ENCODE measurements around the gene TWF2. TPM values are rescaled to one million over a fixed set of nuclear protein-coding genes. Genes with fewer than 3 reads are reported as not detected.

The TWF2 gene
- total RNA-seq, 1 donor from 2014 or later, result 98.6 TPM

DNA sequence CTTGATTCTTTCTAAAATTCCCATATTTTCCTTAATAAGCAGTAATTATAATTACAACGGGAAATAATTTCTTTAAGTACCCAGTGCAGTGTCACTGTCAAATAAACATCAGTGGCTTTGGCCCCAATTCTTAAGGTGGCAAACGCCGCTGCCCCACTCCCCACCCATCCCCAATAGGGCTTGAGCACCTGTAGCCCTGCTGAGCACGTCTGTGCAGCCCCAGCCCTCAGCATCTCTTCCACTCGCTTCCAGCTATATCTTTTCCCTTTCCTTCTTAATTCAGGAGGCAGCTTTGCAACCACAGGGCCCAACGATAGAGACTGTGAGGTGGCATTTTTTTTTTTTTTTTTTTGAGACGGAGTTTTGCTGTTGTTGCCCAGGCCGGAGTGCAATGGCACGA is 15.7 kb upstream of the TWF2 start:
- intact Hi-C loops (cut with micrococcal nuclease), result no loop called here

DNA sequence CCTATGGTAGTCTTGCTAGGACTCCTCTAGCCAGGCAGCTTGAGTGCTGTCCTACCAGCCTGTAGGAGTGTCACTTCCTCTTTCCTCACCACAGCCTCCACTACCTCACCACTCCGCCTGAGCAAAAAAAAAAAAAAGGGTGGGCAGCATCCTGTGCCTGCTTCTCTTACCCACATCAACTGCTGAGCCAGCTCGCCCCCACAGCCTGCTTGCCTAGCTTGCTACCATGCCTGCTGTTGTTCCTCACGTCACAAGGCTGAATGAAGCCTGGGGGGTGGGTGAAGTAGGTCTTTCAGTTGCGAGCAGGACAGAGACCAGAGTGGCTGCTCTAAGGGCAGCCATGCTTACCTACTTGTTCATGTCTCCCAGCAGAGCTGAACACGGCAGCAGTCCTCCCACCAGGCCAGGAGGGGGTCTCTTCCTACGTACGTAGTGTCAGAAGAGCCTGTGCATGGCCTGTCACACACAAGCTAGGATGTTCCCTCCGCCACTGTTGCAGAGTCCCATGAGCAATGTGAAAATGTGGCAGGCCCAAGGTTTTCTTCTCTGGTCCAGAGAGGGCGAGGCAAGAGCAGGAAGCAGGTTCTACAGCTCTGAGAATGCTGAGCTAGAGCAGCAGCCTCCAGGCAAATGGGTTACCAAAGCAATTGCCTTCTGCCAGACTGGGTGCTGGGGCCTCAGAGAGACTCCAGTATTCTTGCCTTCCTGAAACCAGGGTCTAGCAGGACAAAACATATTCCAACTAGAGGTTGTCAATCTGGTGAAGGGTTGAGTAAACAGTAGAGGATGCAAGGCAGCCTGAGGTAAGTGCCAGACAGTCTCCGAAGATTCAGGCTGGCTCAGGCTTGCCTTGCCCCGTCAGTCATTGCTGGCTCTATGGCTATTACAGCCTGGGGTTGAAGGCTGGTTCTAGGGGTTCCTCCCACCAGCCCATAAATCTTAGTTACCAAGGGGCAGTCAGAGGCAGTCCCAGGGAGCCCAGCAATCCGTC is 14.7 kb upstream of the TWF2 start:
- H3K27me3 Mint-ChIP-seq (ENCODE audit: insufficient read depth), result no peaks in the 10 kb centered on the region
- DNase-seq (ENCODE audit: low spot score), result peak; percentile 82
- intact Hi-C loops (cut with micrococcal nuclease), result loop anchor here (1.0 kb wide), 5 partner anchors 9 to 34 kb away; partner anchors contain the start of genes GLYCTK and TWF2
- peaks cover 81% of the 10 kb centered on the region for H3K4me1 Mint-ChIP-seq (ENCODE audit: low read depth)
- H3K4me3 Mint-ChIP-seq, result peak overlapping the region; percentile 86
- peaks cover 63% of the 10 kb centered on the region for H3K36me3 Mint-ChIP-seq (ENCODE audit: low read depth)
- peak overlapping the region; percentile 99 for H3K27ac Mint-ChIP-seq
- H3K9me3 Mint-ChIP-seq, result no peaks in the 10 kb centered on the region

More for the DNA sequence above, 15.7 kb upstream of the TWF2 start:
- Mint-ChIP-seq H3K4me1 (ENCODE audit: low read depth) (peaks cover 83% of the 10 kb centered on the region), H3K27me3 (ENCODE audit: insufficient read depth) (no peaks in the 10 kb centered on the region), H3K36me3 (ENCODE audit: low read depth) (peaks cover 67% of the 10 kb centered on the region), H3K9me3 (no peaks in the 10 kb centered on the region), H3K27ac (peak overlapping the region; percentile 99), H3K4me3 (peak overlapping the region; percentile 86)
- no peak for DNase-seq (ENCODE audit: low spot score)

DNA sequence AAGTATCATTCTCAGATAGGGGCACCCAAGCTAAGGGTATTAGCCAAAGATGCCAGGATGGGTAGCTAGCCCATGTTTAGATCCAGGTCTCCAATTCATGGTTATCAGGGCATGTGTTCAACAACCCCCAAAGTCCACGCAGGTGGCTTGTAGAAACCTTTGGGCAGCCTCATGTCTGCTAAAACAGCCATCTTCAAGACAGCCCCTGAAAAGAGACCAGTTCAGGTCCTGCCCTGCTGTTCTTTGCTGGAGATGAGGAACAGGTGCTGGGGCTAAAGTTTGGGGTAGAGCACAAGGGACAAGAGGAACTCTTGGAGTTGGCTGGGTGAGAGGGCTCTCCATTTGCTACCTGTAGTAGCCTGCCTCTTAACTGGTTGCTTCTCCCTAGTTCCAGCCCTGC is 11.2 kb upstream of the TWF2 start:
- peak overlapping the region; percentile 16 for H3K4me3 Mint-ChIP-seq

DNA sequence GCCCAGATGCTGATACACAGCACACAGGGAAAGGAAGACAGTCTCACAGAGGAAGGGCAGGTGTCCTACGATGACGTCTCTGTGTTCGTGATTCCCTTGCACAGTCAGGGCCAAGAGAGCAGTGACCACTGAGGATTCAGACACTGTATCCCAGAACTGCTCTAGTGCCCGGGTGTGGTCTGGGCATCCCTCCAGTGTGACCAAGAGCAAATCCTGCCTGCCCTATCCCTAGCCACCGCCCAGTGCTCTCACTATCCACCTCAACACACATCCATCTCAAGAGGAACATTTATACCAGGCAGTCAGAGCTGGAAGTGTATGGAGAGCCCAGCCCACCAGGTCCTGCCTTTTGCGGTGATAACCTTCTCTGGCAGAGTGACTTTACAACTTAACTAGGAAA is 10.7 kb upstream of the TWF2 start:
- H3K4me3 Mint-ChIP-seq, result peak overlapping the region; percentile 16
- intact Hi-C loops (cut with micrococcal nuclease), result no loop called here
- peaks cover 74% of the 10 kb centered on the region for H3K4me1 Mint-ChIP-seq (ENCODE audit: low read depth)
- DNase-seq (ENCODE audit: low spot score), result no peak
- H3K27me3 Mint-ChIP-seq (ENCODE audit: insufficient read depth), result no peaks in the 10 kb centered on the region
- peak overlapping the region; percentile 64 for H3K27ac Mint-ChIP-seq
- peaks cover 54% of the 10 kb centered on the region for H3K36me3 Mint-ChIP-seq (ENCODE audit: low read depth)
- H3K9me3 Mint-ChIP-seq, result no peaks in the 10 kb centered on the region

More for the DNA sequence above, 11.2 kb upstream of the TWF2 start:
- peak overlapping the region; percentile 71 for H3K27ac Mint-ChIP-seq
- H3K4me1 Mint-ChIP-seq (ENCODE audit: low read depth), result peaks cover 74% of the 10 kb centered on the region
- no peak for DNase-seq (ENCODE audit: low spot score)
- H3K27me3 Mint-ChIP-seq (ENCODE audit: insufficient read depth), result no peaks in the 10 kb centered on the region
- intact Hi-C loops (cut with micrococcal nuclease), result no loop called here
- H3K36me3 Mint-ChIP-seq (ENCODE audit: low read depth), result peaks cover 57% of the 10 kb centered on the region
- H3K9me3 Mint-ChIP-seq, result no peaks in the 10 kb centered on the region

DNA sequence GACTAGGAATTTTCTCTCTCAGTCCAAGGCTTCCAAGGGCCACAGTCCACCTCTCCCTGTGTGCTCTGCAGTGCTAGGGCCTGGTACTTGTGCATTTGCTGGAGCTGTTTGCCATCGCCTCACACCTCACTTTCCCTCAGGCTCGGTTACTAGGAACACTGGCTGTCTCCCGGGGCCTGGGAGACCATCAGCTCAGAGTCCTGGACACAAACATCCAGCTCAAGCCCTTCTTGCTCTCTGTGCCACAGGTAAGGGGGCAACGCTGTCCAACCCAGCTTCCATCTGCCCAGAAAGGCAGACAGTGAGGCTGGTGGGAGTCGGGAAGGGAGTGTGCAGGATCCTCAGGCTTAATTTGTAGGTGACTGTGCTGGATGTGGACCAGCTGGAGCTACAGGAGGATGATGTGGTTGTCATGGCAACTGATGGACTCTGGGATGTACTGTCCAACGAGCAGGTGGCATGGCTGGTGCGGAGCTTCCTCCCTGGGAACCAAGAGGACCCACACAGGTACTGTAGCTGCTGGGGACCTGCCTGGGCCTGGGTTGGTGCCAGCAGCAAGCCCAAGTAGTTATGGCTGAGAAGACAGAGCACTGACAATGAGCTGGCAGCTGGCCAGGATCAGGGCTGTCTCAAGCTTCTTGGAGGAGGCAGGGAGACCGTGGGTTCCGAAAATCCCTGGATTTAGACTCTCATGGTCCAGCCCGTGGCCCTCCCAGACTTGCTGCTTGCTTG is 10.0 kb upstream of the TWF2 start:
- H3K27me3 Mint-ChIP-seq (ENCODE audit: insufficient read depth), result no peaks in the 10 kb centered on the region
- peaks cover 50% of the 10 kb centered on the region for H3K36me3 Mint-ChIP-seq (ENCODE audit: low read depth)
- H3K4me1 Mint-ChIP-seq (ENCODE audit: low read depth), result peaks cover 74% of the 10 kb centered on the region
- H3K9me3 Mint-ChIP-seq, result no peaks in the 10 kb centered on the region
- H3K27ac Mint-ChIP-seq, result peak overlapping the region; percentile 80
- H3K4me3 Mint-ChIP-seq, result peak overlapping the region; percentile 52
- DNase-seq (ENCODE audit: low spot score), result no peak
- intact Hi-C loops (cut with micrococcal nuclease), result no loop called here

DNA sequence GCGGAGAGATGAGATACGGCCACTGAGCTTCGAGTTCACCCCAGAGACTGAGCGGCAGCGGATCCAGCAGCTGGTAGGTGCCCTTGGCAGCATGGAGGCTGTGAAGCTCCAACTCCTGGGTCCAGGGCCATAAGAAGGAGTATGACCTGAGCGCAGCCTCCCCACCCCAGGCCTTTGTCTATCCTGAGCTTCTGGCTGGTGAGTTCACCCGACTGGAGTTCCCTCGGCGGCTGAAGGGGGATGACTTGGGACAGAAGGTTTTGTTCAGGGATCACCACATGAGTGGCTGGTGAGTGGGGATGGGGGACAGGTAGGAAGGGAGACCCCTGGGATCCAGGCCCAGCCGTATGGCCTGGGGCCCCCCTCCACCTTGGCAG is 9.2 kb upstream of the TWF2 start:
- H3K9me3 Mint-ChIP-seq, result peaks cover 3% of the 10 kb centered on the region
- peaks cover 74% of the 10 kb centered on the region for H3K4me1 Mint-ChIP-seq (ENCODE audit: low read depth)
- peak overlapping the region; percentile 80 for H3K27ac Mint-ChIP-seq
- peaks cover 49% of the 10 kb centered on the region for H3K36me3 Mint-ChIP-seq (ENCODE audit: low read depth)
- no peak for DNase-seq (ENCODE audit: low spot score)
- H3K4me3 Mint-ChIP-seq, result peak overlapping the region; percentile 75
- H3K27me3 Mint-ChIP-seq (ENCODE audit: insufficient read depth), result no peaks in the 10 kb centered on the region
- intact Hi-C loops (cut with micrococcal nuclease), result no loop called here

DNA sequence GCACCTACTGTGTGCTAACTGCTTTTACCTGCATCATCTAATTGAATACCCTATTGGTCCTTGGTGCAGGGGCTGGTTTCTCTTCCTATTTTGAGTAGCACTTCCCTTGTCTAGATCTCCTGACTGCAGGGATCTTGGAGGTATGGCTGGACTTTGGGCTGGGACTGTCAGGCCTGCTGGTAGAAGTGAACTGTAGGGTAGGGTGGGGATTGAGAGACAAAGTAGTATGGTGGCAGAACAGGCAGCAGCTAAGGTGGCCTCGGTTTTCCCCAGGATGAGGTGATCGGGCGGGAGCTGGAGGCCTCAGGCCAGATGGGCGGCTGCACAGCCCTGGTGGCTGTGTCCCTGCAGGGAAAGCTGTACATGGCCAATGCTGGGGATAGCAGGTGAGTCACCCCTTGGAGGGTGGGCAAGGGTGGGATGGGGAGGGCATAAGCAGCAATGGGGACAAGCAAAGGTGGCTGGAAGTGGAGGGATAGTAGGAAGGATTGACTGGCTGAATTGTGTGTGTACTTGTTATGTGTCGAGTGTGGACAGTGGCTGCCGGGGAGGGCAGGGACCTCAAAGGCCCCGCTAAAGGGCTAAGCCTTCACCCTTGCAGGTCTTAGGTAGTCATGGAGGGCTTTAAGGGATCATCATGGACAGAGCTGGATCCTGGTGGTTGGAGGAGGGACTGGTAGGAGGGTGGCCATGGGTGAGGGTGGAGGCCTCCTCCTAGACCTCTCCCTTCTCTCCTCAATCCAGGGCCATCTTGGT is 8.6 kb upstream of the TWF2 start:
- peaks cover 44% of the 10 kb centered on the region for H3K36me3 Mint-ChIP-seq (ENCODE audit: low read depth)
- intact Hi-C loops (cut with micrococcal nuclease), result no loop called here
- peaks cover 3% of the 10 kb centered on the region for H3K9me3 Mint-ChIP-seq
- H3K27me3 Mint-ChIP-seq (ENCODE audit: insufficient read depth), result no peaks in the 10 kb centered on the region
- peak overlapping the region; percentile 91 for H3K27ac Mint-ChIP-seq
- H3K4me1 Mint-ChIP-seq (ENCODE audit: low read depth), result peaks cover 71% of the 10 kb centered on the region
- DNase-seq (ENCODE audit: low spot score), result no peak
- H3K4me3 Mint-ChIP-seq, result peak overlapping the region; percentile 88

DNA sequence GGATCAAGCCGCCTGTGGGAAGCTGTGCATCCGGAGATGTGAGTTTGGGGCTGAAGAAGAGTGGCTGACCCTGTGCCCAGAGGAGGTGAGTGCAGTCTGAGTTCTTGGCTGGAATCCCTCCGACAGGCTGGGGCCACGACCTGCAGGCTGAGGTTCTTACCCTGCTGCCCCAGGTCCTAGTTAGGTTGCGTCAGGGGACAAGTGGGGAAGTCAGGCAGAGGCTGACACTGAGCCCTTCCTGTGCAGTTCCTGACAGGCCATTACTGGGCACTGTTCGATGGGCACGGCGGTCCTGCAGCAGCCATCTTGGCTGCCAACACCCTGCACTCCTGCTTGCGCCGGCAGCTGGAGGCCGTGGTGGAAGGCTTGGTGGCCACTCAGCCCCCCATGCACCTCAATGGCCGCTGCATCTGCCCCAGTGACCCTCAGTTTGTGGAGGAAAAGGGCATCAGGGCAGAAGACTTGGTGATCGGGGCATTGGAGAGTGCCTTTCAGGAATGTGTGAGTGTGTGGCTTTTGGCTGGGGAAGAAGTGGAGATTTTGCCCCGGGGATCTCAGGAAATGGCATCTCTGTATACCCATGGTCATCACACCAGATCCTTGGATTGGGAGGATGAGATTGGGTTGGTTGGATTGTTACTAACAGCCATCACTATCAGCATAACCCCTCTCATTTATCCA is 7.9 kb upstream of the TWF2 start:
- no peak for DNase-seq (ENCODE audit: low spot score)
- Mint-ChIP-seq H3K4me1 (ENCODE audit: low read depth) (peaks cover 73% of the 10 kb centered on the region), H3K27ac (peak overlapping the region; percentile 91), H3K36me3 (ENCODE audit: low read depth) (peaks cover 38% of the 10 kb centered on the region), H3K9me3 (peaks cover 3% of the 10 kb centered on the region), H3K4me3 (peak overlapping the region; percentile 88), H3K27me3 (ENCODE audit: insufficient read depth) (no peaks in the 10 kb centered on the region)
- intact Hi-C loops (cut with micrococcal nuclease), result no loop called here

DNA sequence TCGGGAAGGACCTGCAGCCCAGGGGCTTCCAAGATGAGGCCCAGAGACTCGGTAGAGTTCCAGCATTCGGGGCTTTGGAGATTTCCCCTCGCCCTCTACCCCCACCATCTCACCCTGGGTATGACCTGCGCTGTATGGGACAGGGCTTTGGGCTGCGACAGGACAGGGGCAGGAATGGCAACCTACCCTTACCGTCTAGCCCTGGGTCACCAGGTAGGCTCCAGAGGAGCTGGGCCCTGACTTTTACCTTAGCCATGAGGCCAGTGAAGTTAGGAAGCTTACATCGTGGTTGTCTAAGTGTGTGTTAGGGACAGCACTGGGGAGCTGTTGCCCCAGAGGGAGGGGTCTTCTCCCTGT is 7.3 kb upstream of the TWF2 start:
- H3K4me3 Mint-ChIP-seq, result peak overlapping the region; percentile 88
- intact Hi-C loops (cut with micrococcal nuclease), result no loop called here

DNA sequence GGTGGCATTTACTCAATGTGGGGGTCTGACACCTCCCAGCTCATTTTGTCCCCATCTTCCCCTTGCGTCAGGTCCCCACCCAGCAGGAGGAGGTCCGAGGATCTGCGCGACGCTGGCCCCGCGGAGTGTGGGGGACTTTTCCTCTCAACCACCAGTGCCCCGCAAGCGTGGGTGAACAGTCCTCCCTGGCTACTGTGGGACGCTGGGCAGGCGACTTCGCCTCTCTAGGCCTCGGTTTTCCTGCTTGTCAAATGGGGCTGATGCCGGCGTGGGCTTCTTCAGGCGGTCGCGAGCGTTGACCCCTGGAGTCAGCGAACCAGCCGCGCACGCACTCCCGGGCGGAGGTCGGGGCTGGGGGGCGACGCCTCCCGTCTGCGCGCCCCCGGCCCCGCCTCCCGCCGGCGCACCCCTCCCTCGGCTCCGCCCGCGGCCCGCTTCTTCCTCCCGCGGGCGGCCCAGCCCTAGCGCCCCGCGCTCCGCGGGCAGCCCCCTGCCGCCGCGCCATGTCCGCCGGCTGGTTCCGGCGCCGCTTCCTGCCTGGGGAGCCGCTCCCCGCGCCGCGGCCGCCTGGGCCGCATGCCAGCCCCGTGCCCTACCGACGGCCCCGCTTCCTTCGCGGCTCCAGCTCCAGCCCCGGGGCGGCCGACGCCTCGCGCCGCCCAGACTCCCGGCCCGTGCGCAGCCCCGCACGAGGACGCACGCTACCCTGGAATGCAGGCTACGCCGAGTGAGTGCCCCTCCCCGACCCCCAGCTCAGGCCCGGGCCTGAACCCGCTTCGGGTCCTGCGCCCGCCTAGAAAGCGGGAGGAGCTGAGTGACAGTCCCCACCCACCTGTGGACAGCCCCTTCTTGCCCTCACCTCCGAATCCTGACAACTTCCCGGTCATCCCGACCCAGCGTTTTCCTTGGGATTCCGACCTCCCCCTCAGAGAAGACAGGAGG is 6.6 kb upstream of the TWF2 start, which contains the start of gene PPM1M:
TSS of gene PPM1M (plus strand) at position 438 of the 942 bp plus-strand sequence. CDS start at position 504, 66 bp downstream.
- Mint-ChIP-seq H3K9me3 (peaks cover 3% of the 10 kb centered on the region), H3K27ac (peak within 1 kb of the TSS; percentile 92), H3K4me1 (ENCODE audit: low read depth) (peaks cover 81% of the 10 kb centered on the region), H3K4me3 (peak within 1 kb of the TSS; percentile 88), H3K27me3 (ENCODE audit: insufficient read depth) (no peaks in the 10 kb centered on the region), H3K36me3 (ENCODE audit: low read depth) (peaks cover 40% of the 10 kb centered on the region)
- intact Hi-C loops (cut with micrococcal nuclease), result no loop called here
- DNase-seq (ENCODE audit: low spot score), result peak; percentile 66

More for the DNA sequence above, 7.3 kb upstream of the TWF2 start:
- peaks cover 3% of the 10 kb centered on the region for H3K9me3 Mint-ChIP-seq
- peak overlapping the region; percentile 91 for H3K27ac Mint-ChIP-seq
- no peak for DNase-seq (ENCODE audit: low spot score)
- peaks cover 77% of the 10 kb centered on the region for H3K4me1 Mint-ChIP-seq (ENCODE audit: low read depth)
- H3K36me3 Mint-ChIP-seq (ENCODE audit: low read depth), result peaks cover 37% of the 10 kb centered on the region
- no peaks in the 10 kb centered on the region for H3K27me3 Mint-ChIP-seq (ENCODE audit: insufficient read depth)

All from activated T-helper 1 cell treated with anti-CD3 and anti-CD28 coated beads, Interleukin-12 subunit alpha, Interleukin-12 subunit beta, Interleukin-2, Interleukin-4 antibody, amounts not matched to agents 30 ng/mL and 10 ng/mL and 1 ng/mL, durations not matched to agents 14 hours and 24 hours and 36 hours (primary cell).